ENCODE data around the gene DCUN1D5. TPM values are rescaled to one million over a fixed set of nuclear protein-coding genes. Genes with fewer than 3 reads are reported as not detected.

Gene DCUN1D5
- total and polyA plus RNA-seq, 2 of the 13 experiments (the other 11 are each of a cell fraction or from before 2014, with no cell fraction given), result 32.9 to 46.7 TPM

- TF ChIP-seq ZHX1 (CRISPR knock-in tag; IDR thresholded peaks at IDR 0.05; ENCODE audit: low read depth) (no peak), ZNF335 (CRISPR knock-in tag; IDR thresholded peaks at IDR 0.05) (no peak)
- TF ChIP-seq, protein P1, sequence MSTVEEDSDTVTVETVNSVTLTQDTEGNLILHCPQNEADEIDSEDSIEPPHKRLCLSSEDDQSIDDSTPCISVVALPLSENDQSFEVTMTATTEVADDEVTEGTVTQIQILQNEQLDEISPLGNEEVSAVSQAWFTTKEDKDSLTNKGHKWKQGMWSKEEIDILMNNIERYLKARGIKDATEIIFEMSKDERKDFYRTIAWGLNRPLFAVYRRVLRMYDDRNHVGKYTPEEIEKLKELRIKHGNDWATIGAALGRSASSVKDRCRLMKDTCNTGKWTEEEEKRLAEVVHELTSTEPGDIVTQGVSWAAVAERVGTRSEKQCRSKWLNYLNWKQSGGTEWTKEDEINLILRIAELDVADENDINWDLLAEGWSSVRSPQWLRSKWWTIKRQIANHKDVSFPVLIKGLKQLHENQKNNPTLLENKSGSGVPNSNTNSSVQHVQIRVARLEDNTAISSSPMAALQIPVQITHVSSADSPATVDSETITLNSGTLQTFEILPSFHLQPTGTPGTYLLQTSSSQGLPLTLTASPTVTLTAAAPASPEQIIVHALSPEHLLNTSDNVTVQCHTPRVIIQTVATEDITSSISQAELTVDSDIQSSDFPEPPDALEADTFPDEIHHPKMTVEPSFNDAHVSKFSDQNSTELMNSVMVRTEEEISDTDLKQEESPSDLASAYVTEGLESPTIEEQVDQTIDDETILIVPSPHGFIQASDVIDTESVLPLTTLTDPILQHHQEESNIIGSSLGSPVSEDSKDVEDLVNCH (CRISPR knock-in tag; IDR thresholded peaks at IDR 0.05), result no peak
Observed at GRCh38 chr11:103112364-103112763, 20.4 kb upstream of the DCUN1D5 start (continued).

GRCh38 chr11:103111400-103111799 is 19.4 kb upstream of the DCUN1D5 start:
- ChIA-PET POLR2A (no interaction called here), CTCF (ENCODE audit: low intra/inter-chr PET ratio, low total read pairs) (no interaction called here)
- H3K4me1 ChIP-seq (ENCODE audit: insufficient read depth, low read length), result peaks cover 16% of the 10 kb centered on the region
- H3K9me3 ChIP-seq (ENCODE audit: low read length), result no peaks in the 10 kb centered on the region
- no peaks in the 10 kb centered on the region for H4K20me1 ChIP-seq (ENCODE audit: insufficient read depth, low read length)
- H3K27ac ChIP-seq (ENCODE audit: extremely low read length, insufficient read depth, low read length), result no peak overlapping the region
- no peak overlapping the region for H2AFZ ChIP-seq (ENCODE audit: low read length)
- no peak overlapping the region for H3K9ac ChIP-seq (ENCODE audit: insufficient read depth, low read depth, low read length)
- ATAC-seq (no peak), DNase-seq (ENCODE audit: low spot score) (no peak), FAIRE-seq (no peak)
- whole genome bisulfite sequencing (ENCODE audit: low lambda C conversion rate), result 52% methylated on average over 5 of the region's 5 CpGs
- intact Hi-C loops (cut with micrococcal nuclease; ENCODE audit: unreplicated experiment), result no loop called here
- in situ Hi-C loops (cut with HindIII; ENCODE audit: extremely low pct_ligation_motif_present, low pct_unique_long_range_greater_than_20kb), result no loop called here
- H3K27me3 ChIP-seq (ENCODE audit: control insufficient read depth in 1 of 2, insufficient read depth in 2 of 2, low read length in 2 of 2), result no peaks in the 10 kb centered on the region; a peak in 2 of 5 replicates
- no TSS peak for BruUV-seq (replicated peaks)
- no peaks in the 10 kb centered on the region for H3K36me3 ChIP-seq (replicated peaks in 1 of 2; ENCODE audit: control insufficient read depth in 1 of 2, insufficient read depth in 2 of 2, low read length in 2 of 2)
- H3K4me2 ChIP-seq (ENCODE audit: low read depth, low read length), result no peak overlapping the region
- H3K4me3 ChIP-seq (replicated peaks in 1 of 3; ENCODE audit: insufficient read depth in 1 of 3, low read depth in 2 of 3, low read length in 3 of 3), result no peak overlapping the region
- H3K79me2 ChIP-seq (ENCODE audit: insufficient read depth, low read length), result no peaks in the 10 kb centered on the region
- TF ChIP-seq RAD51 (IDR thresholded peaks at IDR 0.05; ENCODE audit: borderline replicate concordance), result no peak
- no peak for TF ChIP-seq ZSCAN12 (CRISPR knock-in tag; IDR thresholded peaks at IDR 0.05)
- TF ChIP-seq KAT2B (IDR thresholded peaks at IDR 0.05; ENCODE audit: borderline replicate concordance, low read depth, low read length), result no peak
- no peak for TF ChIP-seq NFE2L2 (IDR thresholded peaks at IDR 0.05; ENCODE audit: low read length)
- TF ChIP-seq ZBTB34 (CRISPR knock-in tag; IDR thresholded peaks at IDR 0.05), result no peak
- TF ChIP-seq, protein P2, sequence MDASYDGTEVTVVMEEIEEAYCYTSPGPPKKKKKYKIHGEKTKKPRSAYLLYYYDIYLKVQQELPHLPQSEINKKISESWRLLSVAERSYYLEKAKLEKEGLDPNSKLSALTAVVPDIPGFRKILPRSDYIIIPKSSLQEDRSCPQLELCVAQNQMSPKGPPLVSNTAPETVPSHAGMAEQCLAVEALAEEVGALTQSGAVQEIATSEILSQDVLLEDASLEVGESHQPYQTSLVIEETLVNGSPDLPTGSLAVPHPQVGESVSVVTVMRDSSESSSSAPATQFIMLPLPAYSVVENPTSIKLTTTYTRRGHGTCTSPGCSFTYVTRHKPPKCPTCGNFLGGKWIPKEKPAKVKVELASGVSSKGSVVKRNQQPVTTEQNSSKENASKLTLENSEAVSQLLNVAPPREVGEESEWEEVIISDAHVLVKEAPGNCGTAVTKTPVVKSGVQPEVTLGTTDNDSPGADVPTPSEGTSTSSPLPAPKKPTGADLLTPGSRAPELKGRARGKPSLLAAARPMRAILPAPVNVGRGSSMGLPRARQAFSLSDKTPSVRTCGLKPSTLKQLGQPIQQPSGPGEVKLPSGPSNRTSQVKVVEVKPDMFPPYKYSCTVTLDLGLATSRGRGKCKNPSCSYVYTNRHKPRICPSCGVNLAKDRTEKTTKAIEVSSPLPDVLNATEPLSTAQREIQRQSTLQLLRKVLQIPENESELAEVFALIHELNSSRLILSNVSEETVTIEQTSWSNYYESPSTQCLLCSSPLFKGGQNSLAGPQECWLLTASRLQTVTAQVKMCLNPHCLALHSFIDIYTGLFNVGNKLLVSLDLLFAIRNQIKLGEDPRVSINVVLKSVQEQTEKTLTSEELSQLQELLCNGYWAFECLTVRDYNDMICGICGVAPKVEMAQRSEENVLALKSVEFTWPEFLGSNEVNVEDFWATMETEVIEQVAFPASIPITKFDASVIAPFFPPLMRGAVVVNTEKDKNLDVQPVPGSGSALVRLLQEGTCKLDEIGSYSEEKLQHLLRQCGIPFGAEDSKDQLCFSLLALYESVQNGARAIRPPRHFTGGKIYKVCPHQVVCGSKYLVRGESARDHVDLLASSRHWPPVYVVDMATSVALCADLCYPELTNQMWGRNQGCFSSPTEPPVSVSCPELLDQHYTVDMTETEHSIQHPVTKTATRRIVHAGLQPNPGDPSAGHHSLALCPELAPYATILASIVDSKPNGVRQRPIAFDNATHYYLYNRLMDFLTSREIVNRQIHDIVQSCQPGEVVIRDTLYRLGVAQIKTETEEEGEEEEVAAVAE (CRISPR knock-in tag; IDR thresholded peaks at IDR 0.05; ENCODE audit: borderline replicate concordance), result no peak
- no peak for TF ChIP-seq AGO2 (optimal IDR thresholded peaks at IDR 0.05; ENCODE audit: low read depth, low read length)
- TF ChIP-seq RFXANK (CRISPR knock-in tag; IDR thresholded peaks at IDR 0.05), result no peak
- no peak for TF ChIP-seq ZNF549 (CRISPR knock-in tag; IDR thresholded peaks at IDR 0.05)
- TF ChIP-seq ZNF563 (CRISPR knock-in tag; IDR thresholded peaks at IDR 0.05), result no peak
